WTC11 (cell line): ENCODE measurements around the gene MACROD2. TPM values are rescaled to one million over a fixed set of nuclear protein-coding genes. Genes with fewer than 3 reads are reported as not detected.

Experiments used
- ATAC-seq: fragments of 200-7000 bp; cut with Tn5 transposase; 2 replicates; pipeline ENCODE4 v1.10.0; 2021; ENCODE audit warnings: mild to moderate bottlenecking, moderate library complexity
- CTCF ChIA-PET: fragments of 300-600 bp; sonication (Branson Sonifier 250); formaldehyde crosslinking; loops from one replicate; lab custom pipeline; 2021; ENCODE audit warnings: antibody characterized with exemption; lab: Charles Lee
- POLR2A ChIA-PET: fragments of 350-600 bp; sonication (Branson Sonifier 250); formaldehyde crosslinking; loops from one replicate; lab custom pipeline; 2021; ENCODE audit warnings: antibody characterized with exemption; lab: Charles Lee
- DNase-seq: peaks from one replicate; pipeline ENCODE4 v3.0.0; 2021; ENCODE audit warnings: low spot score
- H3K27ac Mint-ChIP-seq: 2 replicates; pipeline ENCODE4 v1.8.0; 2021; ENCODE audit warnings: mixed read lengths
- H3K27me3 Mint-ChIP-seq: 2 replicates; pipeline ENCODE4 v1.8.0; 2021; ENCODE audit warnings: low read depth, mild to moderate bottlenecking, moderate library complexity, mixed read lengths
- H3K36me3 Mint-ChIP-seq: 2 replicates; pipeline ENCODE4 v1.8.0; 2021; ENCODE audit warnings: mixed read lengths
- H3K4me1 Mint-ChIP-seq: 2 replicates; pipeline ENCODE4 v1.8.0; 2022; ENCODE audit warnings: mixed read lengths
- H3K4me3 Mint-ChIP-seq: 2 replicates; pipeline ENCODE4 v1.8.0; 2021; ENCODE audit warnings: mild to moderate bottlenecking, moderate library complexity, mixed read lengths
- H3K9me3 Mint-ChIP-seq: 2 replicates; pipeline ENCODE4 v1.8.0; 2021; ENCODE audit warnings: mixed read lengths
- ARID4B ChIP-seq: sonication (generic); formaldehyde crosslinking; IDR thresholded peaks from 2 replicates; pipeline ENCODE4 v1.8.0; 2023; ENCODE audit warnings: missing genetic modification reagents, mild to moderate bottlenecking, borderline replicate concordance
- ELF4 ChIP-seq: sonication (generic); formaldehyde crosslinking; IDR thresholded peaks from 2 replicates; pipeline ENCODE4 v1.8.1; 2022; ENCODE audit warnings: low read depth, mild to moderate bottlenecking, moderate library complexity, missing genetic modification reagents
- ESRRA ChIP-seq: sonication (generic); formaldehyde crosslinking; IDR thresholded peaks from 2 replicates; pipeline ENCODE4 v1.8.1; 2022; ENCODE audit warnings: mild to moderate bottlenecking, missing genetic modification reagents, borderline replicate concordance
- GTF2I ChIP-seq: fragments of 250-450 bp; sonication (Bioruptor Pico); conservative IDR thresholded peaks from 2 replicates; pipeline ENCODE4 v1.4.0; 2021; ENCODE audit warnings: mild to moderate bottlenecking
- HMGA2 ChIP-seq: fragments of 250-450 bp; sonication (Bioruptor Pico); IDR thresholded peaks from 2 replicates; pipeline ENCODE4 v1.4.0; 2021; ENCODE audit warnings: mild to moderate bottlenecking, moderate library complexity
- JAZF1 ChIP-seq: fragments of 250-450 bp; sonication (Bioruptor Pico); IDR thresholded peaks from 2 replicates; pipeline ENCODE4 v1.9.0; 2021; ENCODE audit warnings: moderate library complexity, mild to moderate bottlenecking, inconsistent platforms
- KAT7 ChIP-seq: sonication (generic); formaldehyde crosslinking; IDR thresholded peaks from 2 replicates; pipeline ENCODE4 v1.8.1; 2023; ENCODE audit warnings: missing genetic modification reagents, mild to moderate bottlenecking, borderline replicate concordance
- MLX ChIP-seq: sonication (generic); formaldehyde crosslinking; IDR thresholded peaks from 2 replicates; pipeline ENCODE4 v1.8.1; 2023; ENCODE audit warnings: mild to moderate bottlenecking, missing genetic modification reagents, moderate library complexity
- NR1H2 ChIP-seq: sonication (generic); formaldehyde crosslinking; IDR thresholded peaks from 2 replicates; pipeline ENCODE4 v1.9.0; 2021; ENCODE audit warnings: mild to moderate bottlenecking, moderate library complexity, missing genetic modification reagents
- PREB ChIP-seq: sonication (generic); formaldehyde crosslinking; IDR thresholded peaks from 2 replicates; pipeline ENCODE4 v1.8.1; 2022; ENCODE audit warnings: mild to moderate bottlenecking, missing genetic modification reagents, moderate library complexity, borderline replicate concordance
- RELA ChIP-seq: sonication (generic); formaldehyde crosslinking; IDR thresholded peaks from 2 replicates; pipeline ENCODE4 v1.8.1; 2022; ENCODE audit warnings: missing genetic modification reagents, mild to moderate bottlenecking, borderline replicate concordance
- ZBTB43 ChIP-seq: sonication (generic); formaldehyde crosslinking; IDR thresholded peaks from 2 replicates; pipeline ENCODE4 v1.8.1; 2023; ENCODE audit warnings: mild to moderate bottlenecking, missing genetic modification reagents
- ZMAT4 ChIP-seq: fragments of 250-450 bp; sonication (Bioruptor Pico); IDR thresholded peaks from 2 replicates; pipeline ENCODE4 v1.9.0; 2021; ENCODE audit warnings: mild to moderate bottlenecking
- ZNF121 ChIP-seq: sonication (generic); formaldehyde crosslinking; IDR thresholded peaks from 2 replicates; pipeline ENCODE4 v1.8.0; 2023; ENCODE audit warnings: missing genetic modification reagents
- ZNF416 ChIP-seq: fragments of 250-450 bp; sonication (Bioruptor Pico); IDR thresholded peaks from 2 replicates; pipeline ENCODE4 v1.9.0; 2021; ENCODE audit warnings: mild to moderate bottlenecking, inconsistent platforms
- ZNF423 ChIP-seq: fragments of 250-450 bp; sonication (Bioruptor Pico); IDR thresholded peaks from 2 replicates; pipeline ENCODE4 v2.1.2; 2022; ENCODE audit warnings: mild to moderate bottlenecking, moderate library complexity
- total RNA-seq: library from RNA; stranded (reverse); gene quantifications from 3 replicates; pipeline ENCODE4 v1.2.3, GENCODE V29; 2021
- TF ChIP-seq, protein P1 (sequence below): sonication (generic); formaldehyde crosslinking; IDR thresholded peaks from 2 replicates; pipeline ENCODE4 v1.8.1; 2023; ENCODE audit warnings: mild to moderate bottlenecking, missing genetic modification reagents, moderate library complexity
- TF ChIP-seq, protein P2 (sequence below): sonication (generic); formaldehyde crosslinking; conservative IDR thresholded peaks from 2 replicates; pipeline ENCODE4 v1.8.1; 2023; ENCODE audit warnings: mild to moderate bottlenecking, low read depth, missing genetic modification reagents, moderate library complexity
- TF ChIP-seq, protein P3 (sequence below): fragments of 250-450 bp; sonication (Bioruptor Pico); conservative IDR thresholded peaks from 2 replicates; pipeline ENCODE4 v1.9.0; 2021; ENCODE audit warnings: mild to moderate bottlenecking

Gene MACROD2
- total RNA-seq, 1 experiment from 2014 or later: 4.1 TPM

GRCh38 chr20:14098261-14098660, 102.9 kb downstream of the MACROD2 start:
- POLR2A ChIA-PET: no interaction called here
- Mint-ChIP-seq H3K27ac (no peak overlapping the region), H3K27me3 (no peaks in the 10 kb centered on the region), H3K4me3 (no peak overlapping the region), H3K4me1 (no peaks in the 10 kb centered on the region), H3K36me3 (no peaks in the 10 kb centered on the region), H3K9me3 (no peaks in the 10 kb centered on the region)
- DNase-seq (no peak), ATAC-seq (no peak)
- TF ChIP-seq, protein P1, sequence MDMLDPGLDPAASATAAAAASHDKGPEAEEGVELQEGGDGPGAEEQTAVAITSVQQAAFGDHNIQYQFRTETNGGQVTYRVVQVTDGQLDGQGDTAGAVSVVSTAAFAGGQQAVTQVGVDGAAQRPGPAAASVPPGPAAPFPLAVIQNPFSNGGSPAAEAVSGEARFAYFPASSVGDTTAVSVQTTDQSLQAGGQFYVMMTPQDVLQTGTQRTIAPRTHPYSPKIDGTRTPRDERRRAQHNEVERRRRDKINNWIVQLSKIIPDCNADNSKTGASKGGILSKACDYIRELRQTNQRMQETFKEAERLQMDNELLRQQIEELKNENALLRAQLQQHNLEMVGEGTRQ (CRISPR knock-in tag): no peak
- TF ChIP-seq ZBTB43 (CRISPR knock-in tag) (no peak), ZNF416 (CRISPR knock-in tag) (no peak), ARID4B (CRISPR knock-in tag) (no peak), MLX (CRISPR knock-in tag) (no peak), RELA (no peak), KAT7 (CRISPR knock-in tag) (no peak), PREB (no peak), ZMAT4 (CRISPR knock-in tag) (no peak), ELF4 (no peak), JAZF1 (CRISPR knock-in tag) (no peak), ZNF121 (CRISPR knock-in tag) (no peak), HMGA2 (CRISPR knock-in tag) (no peak), ESRRA (CRISPR knock-in tag) (no peak), NR1H2 (CRISPR knock-in tag) (no peak), GTF2I (no peak), ZNF423 (CRISPR knock-in tag) (no peak)
- TF ChIP-seq, protein P2, sequence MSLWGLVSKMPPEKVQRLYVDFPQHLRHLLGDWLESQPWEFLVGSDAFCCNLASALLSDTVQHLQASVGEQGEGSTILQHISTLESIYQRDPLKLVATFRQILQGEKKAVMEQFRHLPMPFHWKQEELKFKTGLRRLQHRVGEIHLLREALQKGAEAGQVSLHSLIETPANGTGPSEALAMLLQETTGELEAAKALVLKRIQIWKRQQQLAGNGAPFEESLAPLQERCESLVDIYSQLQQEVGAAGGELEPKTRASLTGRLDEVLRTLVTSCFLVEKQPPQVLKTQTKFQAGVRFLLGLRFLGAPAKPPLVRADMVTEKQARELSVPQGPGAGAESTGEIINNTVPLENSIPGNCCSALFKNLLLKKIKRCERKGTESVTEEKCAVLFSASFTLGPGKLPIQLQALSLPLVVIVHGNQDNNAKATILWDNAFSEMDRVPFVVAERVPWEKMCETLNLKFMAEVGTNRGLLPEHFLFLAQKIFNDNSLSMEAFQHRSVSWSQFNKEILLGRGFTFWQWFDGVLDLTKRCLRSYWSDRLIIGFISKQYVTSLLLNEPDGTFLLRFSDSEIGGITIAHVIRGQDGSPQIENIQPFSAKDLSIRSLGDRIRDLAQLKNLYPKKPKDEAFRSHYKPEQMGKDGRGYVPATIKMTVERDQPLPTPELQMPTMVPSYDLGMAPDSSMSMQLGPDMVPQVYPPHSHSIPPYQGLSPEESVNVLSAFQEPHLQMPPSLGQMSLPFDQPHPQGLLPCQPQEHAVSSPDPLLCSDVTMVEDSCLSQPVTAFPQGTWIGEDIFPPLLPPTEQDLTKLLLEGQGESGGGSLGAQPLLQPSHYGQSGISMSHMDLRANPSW (CRISPR knock-in tag): no peak
- TF ChIP-seq, protein P3, sequence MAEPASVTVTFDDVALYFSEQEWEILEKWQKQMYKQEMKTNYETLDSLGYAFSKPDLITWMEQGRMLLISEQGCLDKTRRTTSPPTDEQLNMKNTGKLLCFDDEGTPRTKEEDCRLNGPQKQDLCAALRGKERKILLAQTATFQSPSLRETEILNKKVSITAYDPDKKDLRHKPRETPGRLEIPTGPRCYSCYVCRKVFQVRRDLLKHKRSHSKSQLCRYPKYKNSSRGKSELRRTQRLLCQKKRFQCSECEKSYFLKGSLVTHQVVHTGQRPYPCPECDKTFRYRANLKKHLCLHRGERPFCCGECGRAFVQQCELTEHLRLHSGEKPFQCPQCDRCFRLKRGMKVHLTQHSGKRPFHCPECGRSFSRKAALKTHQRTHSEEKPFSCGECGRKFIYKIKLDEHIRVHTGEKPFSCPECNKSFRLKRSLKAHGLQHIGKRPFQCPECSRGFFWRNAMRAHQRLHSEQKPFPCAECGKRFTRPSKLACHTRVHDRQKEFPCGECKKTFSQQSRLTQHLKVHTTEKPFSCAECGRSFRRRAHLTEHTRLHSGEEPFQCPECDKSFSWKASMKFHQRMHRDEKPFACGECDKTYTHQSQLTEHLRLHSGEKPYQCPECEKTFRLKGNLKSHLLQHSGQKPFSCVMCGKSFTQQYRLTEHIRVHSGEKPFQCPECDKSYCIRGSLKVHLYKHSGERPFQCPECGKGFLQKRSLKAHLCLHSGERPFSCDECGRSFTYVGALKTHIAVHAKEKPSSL: no peak
- CTCF ChIA-PET: no interaction called here
